ENCODE measurements around the gene SLC50A1. TPM values are rescaled to one million over a fixed set of nuclear protein-coding genes. Genes with fewer than 3 reads are reported as not detected.

Gene SLC50A1
- total and polyA plus RNA-seq, 4 donors: 12.7 to 23.3 (median 18.2) TPM

DNA sequence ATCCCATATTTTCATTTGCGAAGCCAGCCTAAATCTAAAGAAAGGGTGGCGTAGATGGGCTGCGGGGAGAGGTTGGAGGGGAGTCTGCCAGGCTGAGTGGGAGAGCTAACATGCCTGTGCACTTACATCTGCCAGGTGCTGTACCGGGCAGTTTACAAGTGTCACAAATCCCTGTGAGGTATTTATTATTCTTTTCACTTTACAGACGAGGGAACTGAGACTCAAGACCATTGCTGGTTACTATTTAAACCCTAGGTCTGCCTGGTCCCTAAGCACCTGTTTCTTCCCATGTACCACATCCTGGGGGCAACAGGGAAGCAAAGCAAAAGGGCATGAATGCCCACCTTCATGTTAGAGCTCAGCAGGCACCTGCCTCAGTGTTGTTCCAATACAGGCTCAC lies 27.4 kb upstream of the SLC50A1 start:
- H3K4me1 ChIP-seq (ENCODE audit: control insufficient read depth in 4 of 4, insufficient read depth in 4 of 4, low read length in 3 of 4): peaks cover 3 to 35% (median 14%) of the 10 kb centered on the region in 4 donors
- H3K4me3 ChIP-seq (ENCODE audit: low read depth in 1 of 3, low read length in 3 of 3): peak overlapping the region; percentile 5 to 35 (median 30)
- H3K36me3 ChIP-seq (ENCODE audit: control insufficient read depth in 4 of 4, insufficient read depth in 3 of 4, low read depth in 1 of 4, low read length in 3 of 4): no peaks in the 10 kb centered on the region
- no peaks in the 10 kb centered on the region for H3K27me3 ChIP-seq (ENCODE audit: control insufficient read depth in 4 of 4, insufficient read depth in 4 of 4, low read length in 3 of 4)
- no peak for DNase-seq (ENCODE audit: low spot score)
- peak overlapping the region; percentile 96 to 97 for H3K9ac ChIP-seq (ENCODE audit: low read depth in 1 of 2, low read length in 2 of 2)
- 45% methylated on average over 5 of the region's 5 CpGs for WGBS
- TF ChIP-seq, protein P1, sequence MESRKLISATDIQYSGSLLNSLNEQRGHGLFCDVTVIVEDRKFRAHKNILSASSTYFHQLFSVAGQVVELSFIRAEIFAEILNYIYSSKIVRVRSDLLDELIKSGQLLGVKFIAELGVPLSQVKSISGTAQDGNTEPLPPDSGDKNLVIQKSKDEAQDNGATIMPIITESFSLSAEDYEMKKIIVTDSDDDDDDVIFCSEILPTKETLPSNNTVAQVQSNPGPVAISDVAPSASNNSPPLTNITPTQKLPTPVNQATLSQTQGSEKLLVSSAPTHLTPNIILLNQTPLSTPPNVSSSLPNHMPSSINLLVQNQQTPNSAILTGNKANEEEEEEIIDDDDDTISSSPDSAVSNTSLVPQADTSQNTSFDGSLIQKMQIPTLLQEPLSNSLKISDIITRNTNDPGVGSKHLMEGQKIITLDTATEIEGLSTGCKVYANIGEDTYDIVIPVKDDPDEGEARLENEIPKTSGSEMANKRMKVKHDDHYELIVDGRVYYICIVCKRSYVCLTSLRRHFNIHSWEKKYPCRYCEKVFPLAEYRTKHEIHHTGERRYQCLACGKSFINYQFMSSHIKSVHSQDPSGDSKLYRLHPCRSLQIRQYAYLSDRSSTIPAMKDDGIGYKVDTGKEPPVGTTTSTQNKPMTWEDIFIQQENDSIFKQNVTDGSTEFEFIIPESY (IDR thresholded peaks at IDR 0.05): no peak
- TF ChIP-seq NR2F2 (IDR thresholded peaks at IDR 0.05) (no peak), FOXA2 (IDR thresholded peaks at IDR 0.05) (no peak), EGR1 (IDR thresholded peaks at IDR 0.05; ENCODE audit: low read depth in 2 of 2) (no peak), HNF4G (IDR thresholded peaks at IDR 0.05) (no peak), YY1 (IDR thresholded peaks at IDR 0.05) (no peak), TAF1 (conservative IDR thresholded peaks at IDR 0.05) (no peak), SP1 (IDR thresholded peaks at IDR 0.05) (no peak), RXRA (IDR thresholded peaks at IDR 0.05) (no peak), HNF4A (conservative IDR thresholded peaks at IDR 0.05) (no peak), RAD21 (IDR thresholded peaks at IDR 0.05) (no peak), GABPA (IDR thresholded peaks at IDR 0.05 in 1 of 2, conservative IDR thresholded peaks at IDR 0.05 in 1 of 2) (no peak)
- TF ChIP-seq, protein P2, sequence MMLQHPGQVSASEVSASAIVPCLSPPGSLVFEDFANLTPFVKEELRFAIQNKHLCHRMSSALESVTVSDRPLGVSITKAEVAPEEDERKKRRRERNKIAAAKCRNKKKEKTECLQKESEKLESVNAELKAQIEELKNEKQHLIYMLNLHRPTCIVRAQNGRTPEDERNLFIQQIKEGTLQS (IDR thresholded peaks at IDR 0.05): no peak
- TF ChIP-seq, protein P3, sequence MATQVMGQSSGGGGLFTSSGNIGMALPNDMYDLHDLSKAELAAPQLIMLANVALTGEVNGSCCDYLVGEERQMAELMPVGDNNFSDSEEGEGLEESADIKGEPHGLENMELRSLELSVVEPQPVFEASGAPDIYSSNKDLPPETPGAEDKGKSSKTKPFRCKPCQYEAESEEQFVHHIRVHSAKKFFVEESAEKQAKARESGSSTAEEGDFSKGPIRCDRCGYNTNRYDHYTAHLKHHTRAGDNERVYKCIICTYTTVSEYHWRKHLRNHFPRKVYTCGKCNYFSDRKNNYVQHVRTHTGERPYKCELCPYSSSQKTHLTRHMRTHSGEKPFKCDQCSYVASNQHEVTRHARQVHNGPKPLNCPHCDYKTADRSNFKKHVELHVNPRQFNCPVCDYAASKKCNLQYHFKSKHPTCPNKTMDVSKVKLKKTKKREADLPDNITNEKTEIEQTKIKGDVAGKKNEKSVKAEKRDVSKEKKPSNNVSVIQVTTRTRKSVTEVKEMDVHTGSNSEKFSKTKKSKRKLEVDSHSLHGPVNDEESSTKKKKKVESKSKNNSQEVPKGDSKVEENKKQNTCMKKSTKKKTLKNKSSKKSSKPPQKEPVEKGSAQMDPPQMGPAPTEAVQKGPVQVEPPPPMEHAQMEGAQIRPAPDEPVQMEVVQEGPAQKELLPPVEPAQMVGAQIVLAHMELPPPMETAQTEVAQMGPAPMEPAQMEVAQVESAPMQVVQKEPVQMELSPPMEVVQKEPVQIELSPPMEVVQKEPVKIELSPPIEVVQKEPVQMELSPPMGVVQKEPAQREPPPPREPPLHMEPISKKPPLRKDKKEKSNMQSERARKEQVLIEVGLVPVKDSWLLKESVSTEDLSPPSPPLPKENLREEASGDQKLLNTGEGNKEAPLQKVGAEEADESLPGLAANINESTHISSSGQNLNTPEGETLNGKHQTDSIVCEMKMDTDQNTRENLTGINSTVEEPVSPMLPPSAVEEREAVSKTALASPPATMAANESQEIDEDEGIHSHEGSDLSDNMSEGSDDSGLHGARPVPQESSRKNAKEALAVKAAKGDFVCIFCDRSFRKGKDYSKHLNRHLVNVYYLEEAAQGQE (IDR thresholded peaks at IDR 0.05): no peak
- TF ChIP-seq, protein P4, sequence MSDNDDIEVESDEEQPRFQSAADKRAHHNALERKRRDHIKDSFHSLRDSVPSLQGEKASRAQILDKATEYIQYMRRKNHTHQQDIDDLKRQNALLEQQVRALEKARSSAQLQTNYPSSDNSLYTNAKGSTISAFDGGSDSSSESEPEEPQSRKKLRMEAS (IDR thresholded peaks at IDR 0.05): no peak
- TF ChIP-seq, protein P5, sequence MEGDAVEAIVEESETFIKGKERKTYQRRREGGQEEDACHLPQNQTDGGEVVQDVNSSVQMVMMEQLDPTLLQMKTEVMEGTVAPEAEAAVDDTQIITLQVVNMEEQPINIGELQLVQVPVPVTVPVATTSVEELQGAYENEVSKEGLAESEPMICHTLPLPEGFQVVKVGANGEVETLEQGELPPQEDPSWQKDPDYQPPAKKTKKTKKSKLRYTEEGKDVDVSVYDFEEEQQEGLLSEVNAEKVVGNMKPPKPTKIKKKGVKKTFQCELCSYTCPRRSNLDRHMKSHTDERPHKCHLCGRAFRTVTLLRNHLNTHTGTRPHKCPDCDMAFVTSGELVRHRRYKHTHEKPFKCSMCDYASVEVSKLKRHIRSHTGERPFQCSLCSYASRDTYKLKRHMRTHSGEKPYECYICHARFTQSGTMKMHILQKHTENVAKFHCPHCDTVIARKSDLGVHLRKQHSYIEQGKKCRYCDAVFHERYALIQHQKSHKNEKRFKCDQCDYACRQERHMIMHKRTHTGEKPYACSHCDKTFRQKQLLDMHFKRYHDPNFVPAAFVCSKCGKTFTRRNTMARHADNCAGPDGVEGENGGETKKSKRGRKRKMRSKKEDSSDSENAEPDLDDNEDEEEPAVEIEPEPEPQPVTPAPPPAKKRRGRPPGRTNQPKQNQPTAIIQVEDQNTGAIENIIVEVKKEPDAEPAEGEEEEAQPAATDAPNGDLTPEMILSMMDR (IDR thresholded peaks at IDR 0.05; ENCODE audit: low read depth, low read length, missing input control): no peak
- H3K9me3 ChIP-seq (ENCODE audit: control insufficient read depth in 4 of 4, low read length in 3 of 4): no peaks in the 10 kb centered on the region
- peak overlapping the region; percentile 95 to 100 for H3K27ac ChIP-seq (ENCODE audit: low read depth in 1 of 2, low read length in 2 of 2)

DNA sequence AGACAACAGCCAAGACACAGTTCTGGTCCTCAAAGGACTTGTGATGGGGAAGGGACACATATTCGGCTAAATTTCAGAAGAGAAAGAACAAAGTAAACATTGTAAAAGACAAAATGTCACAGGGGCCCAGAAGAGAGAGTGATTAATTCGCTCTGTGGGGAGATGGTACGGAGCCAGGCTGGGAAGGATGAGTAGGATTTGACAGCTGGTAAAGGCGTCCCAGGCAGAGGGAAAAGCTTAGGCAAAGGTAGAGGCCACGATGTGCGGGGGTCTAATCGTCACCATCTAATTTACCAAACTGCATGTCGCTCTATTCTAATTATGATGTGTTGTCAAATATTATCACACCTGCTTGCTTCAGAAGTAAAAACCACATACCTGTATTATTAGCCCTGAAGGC lies 25.3 kb upstream of the SLC50A1 start:
- no peak for DNase-seq (ENCODE audit: low spot score)
- no peaks in the 10 kb centered on the region for H3K36me3 ChIP-seq (ENCODE audit: control insufficient read depth in 4 of 4, insufficient read depth in 3 of 4, low read depth in 1 of 4, low read length in 3 of 4)
- H3K27ac ChIP-seq (ENCODE audit: low read depth in 1 of 2, low read length in 2 of 2): no peak overlapping the region
- no peaks in the 10 kb centered on the region for H3K9me3 ChIP-seq (ENCODE audit: control insufficient read depth in 4 of 4, low read length in 3 of 4)
- no peak overlapping the region for H3K9ac ChIP-seq (ENCODE audit: low read depth in 1 of 2, low read length in 2 of 2)
- H3K4me1 ChIP-seq (ENCODE audit: control insufficient read depth in 4 of 4, insufficient read depth in 4 of 4, low read length in 3 of 4): peaks cover 0 to 19% (median 6%) of the 10 kb centered on the region in 4 donors
- WGBS: 91% methylated on average over 8 of the region's 8 CpGs
- H3K4me3 ChIP-seq (ENCODE audit: low read depth in 1 of 3, low read length in 3 of 3): no peak overlapping the region
- H3K27me3 ChIP-seq (ENCODE audit: control insufficient read depth in 4 of 4, insufficient read depth in 4 of 4, low read length in 3 of 4): no peaks in the 10 kb centered on the region
- no peak for TF ChIP-seq HNF4A (conservative IDR thresholded peaks at IDR 0.05)
- TF ChIP-seq, protein P3 (IDR thresholded peaks at IDR 0.05): no peak
- no peak for TF ChIP-seq SP1 (IDR thresholded peaks at IDR 0.05)
- TF ChIP-seq YY1 (IDR thresholded peaks at IDR 0.05): no peak
- TF ChIP-seq, protein P1 (IDR thresholded peaks at IDR 0.05): no peak
- TF ChIP-seq, protein P2 (IDR thresholded peaks at IDR 0.05): no peak

All from liver (tissue), 9 donors.